GM20431 (cell line): ENCODE results near the gene FGF23.

Source experiments
- in situ Hi-C: fragments of 300-500 bp; cut with MseI, MboI; formaldehyde crosslinking; loops from one replicate; pipeline ENCODE4 v1.15.0; 2020; ENCODE audit warnings: low sequenced_read_pairs; ENCODE audit not compliant: unreplicated experiment

The FGF23 gene

DNA sequence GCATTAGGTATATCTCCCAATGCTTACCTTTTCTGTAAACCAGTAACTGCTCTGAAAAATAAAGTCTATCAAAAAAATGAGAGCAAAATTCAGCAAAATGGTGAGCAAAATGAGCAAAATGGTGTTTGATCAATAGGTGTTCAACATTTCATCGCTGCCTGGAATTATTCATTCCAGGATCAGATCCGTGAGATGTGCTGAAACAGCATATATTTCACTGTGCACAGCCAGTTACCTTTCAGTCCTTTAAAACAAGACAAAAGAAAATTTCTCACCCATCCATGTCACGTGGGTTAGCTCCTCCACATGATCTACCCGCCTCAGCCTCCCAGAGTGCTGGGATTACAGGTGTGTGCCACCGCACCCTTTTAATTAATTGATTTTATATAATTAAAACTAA, 8.1 kb upstream of the FGF23 start:
- in situ Hi-C loops, result no loop called here

DNA sequence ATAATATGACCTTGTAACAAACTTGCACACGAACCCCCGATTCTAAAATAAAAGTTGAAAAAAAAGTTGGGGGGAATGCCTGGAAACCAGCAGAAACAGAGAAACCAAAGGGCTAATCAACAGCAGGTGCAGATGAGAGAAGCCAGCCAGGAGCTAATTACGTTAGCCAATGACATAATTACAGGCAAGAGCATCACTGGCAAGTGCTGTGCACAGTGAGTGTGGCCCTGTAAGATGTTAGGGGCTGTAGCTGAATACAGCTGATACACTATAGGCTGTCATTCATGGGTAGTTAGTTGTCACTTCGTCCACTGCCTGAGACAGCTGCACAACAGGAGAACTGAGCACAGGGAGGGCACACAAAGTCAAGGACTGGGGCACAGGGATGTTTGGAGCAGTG, 7.3 kb upstream of the FGF23 start:
- in situ Hi-C loops, result no loop called here

- in situ Hi-C loops, result no loop called here
These were observed 3.9 kb upstream of the FGF23 start for GRCh38 chr12:4383304-4383865.

GRCh38 chr12:4380332-4380731, 820 bp upstream of the FGF23 start:
- in situ Hi-C loops, result no loop called here

- in situ Hi-C loops, result no loop called here
These were observed 740 bp downstream of the FGF23 start for GRCh38 chr12:4378772-4379171.

DNA sequence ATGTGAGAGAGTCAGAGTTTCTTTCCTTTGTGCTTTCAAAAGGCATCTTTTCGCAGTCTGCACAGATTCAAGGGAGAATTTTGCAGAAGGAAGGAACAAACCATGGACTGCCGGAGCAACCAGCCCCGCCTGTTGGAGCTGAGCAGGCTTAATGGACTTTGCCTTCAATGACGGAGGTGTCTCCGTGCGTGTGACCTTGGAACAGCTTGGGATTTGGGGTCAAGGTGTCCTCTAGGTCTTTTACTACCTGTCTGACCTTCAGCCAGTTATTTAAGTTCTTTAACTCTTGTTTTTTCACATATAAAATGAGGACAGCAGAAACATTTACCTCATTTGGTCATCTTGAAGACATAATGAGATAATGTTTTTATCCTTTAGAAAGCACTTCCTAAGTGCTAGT, 4.1 kb downstream of the FGF23 start:
- in situ Hi-C loops, result no loop called here

DNA sequence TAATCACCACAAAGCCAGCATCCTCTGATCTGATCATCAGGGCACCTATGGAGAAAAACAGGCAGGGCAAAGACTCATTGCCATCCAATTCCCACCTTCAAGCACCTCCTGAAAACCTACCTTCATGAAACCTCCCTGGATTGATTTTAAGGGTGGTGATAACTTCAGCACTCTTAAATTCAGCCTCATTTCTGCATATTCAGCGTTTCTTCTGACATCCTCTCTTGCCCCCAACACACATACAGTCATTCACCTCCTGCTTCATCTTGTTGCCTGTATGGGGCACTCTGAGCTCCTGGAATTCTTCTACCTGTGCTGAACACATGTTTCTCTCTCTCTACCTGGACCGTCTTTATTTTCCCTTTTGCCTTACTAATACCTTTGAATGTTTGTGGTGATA, 6.9 kb downstream of the FGF23 start:
- in situ Hi-C loops, result no loop called here

DNA sequence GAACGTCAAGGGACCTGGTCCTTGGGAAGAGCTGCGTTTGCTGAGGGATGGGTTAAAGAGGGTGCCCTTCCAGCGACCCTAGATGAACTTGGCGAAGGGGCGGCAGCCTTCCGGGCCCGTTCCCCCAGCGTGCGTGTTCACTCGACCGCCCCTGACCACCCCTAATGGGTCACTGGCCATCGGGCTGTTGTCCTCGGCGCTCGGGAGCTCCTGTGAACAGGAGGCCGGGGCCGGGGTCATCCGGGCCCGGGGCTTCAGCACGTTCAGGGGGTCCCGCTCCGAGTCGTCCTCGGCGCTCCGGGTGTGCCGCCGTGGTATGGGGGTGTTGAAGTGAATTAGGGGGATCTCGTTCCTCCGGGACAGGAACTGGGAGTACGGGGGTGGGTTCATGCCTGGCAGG, 9.2 kb downstream of the FGF23 start:
- in situ Hi-C loops, result no loop called here

- in situ Hi-C loops, result no loop called here
These were observed 10.0 kb downstream of the FGF23 start for GRCh38 chr12:4369548-4369947.

DNA sequence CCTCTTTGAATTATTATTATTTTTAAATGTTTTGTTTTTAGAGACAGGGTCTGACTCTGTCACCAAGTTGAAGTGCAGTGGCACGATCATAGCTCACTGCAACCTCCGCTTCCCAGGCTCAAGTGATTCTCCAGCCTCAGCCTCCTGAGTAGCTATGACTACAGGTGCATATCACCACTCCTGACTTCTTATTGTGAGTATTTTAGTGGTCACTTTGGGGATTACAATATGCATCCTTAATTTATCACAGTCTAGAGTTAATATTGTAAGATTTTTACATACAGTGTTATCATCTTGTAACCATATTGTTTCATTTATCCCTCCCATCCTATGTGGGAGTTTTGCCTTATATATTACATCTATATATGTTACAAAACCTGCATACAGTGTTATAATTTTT, 13.4 kb downstream of the FGF23 start:
- in situ Hi-C loops, result no loop called here

DNA sequence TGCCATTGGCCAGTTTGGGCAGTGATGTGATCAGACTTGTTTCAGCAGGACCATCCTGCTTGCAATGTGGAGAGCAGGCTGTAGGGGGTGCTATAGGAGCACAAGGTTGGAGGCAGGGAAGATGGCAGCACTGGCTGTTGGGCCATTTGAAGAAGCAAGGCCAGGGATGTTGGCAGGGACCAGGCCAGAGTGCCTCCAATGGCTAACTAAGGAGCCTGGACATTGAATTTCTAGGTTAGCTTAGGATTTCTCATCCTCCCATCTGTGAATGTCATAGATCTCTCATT, 23.5 kb downstream of the FGF23 start:
- in situ Hi-C loops, result no loop called here

- in situ Hi-C loops, result no loop called here
These were observed 24.1 kb downstream of the FGF23 start for GRCh38 chr12:4355156-4356040.

- in situ Hi-C loops, result no loop called here
These were observed 25.7 kb downstream of the FGF23 start for GRCh38 chr12:4353785-4354208.

DNA sequence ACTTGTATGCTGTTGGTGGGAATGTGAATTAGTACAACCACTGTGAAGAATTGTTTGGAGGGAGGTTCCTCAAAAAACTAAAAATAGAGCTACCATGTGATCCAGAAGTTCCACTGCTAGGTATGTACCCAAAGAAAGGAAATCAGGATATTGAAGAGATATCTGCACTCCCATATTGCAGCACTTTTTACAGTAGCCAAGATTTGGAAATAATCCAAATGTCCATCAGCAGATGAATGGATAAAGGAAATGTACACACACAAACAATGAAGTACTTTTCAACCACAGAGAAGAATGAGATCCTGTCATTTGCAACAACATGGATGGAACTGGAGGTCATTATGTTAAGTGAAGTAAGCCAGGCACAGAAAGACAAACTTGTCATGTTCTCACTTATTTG, 32.6 kb downstream of the FGF23 start:
- in situ Hi-C loops, result no loop called here

GRCh38 chr12:4331842-4332241, 47.7 kb downstream of the FGF23 start:
- in situ Hi-C loops, result no loop called here

- in situ Hi-C loops, result no loop called here
These were observed 48.3 kb downstream of the FGF23 start for GRCh38 chr12:4331221-4331620.

DNA sequence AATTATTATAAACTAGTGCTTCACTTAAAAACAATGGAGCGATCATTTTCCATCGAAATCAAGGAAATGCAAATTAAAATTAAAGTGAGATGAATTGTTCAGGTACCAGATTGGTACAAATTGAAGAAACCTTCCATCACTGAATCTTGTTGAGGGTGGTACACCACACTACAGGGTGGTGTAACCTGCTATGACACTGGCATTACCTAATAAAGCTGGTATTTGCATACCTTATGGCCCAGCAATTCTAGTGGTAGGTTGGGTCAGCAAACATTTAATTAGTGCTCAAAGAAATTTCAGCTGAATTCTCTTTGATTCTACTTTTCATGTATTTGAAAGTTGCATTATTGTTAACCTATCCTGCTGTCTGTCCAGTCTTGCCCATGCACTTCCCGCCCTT, 49.3 kb downstream of the FGF23 start:
- in situ Hi-C loops, result no loop called here

GRCh38 chr12:4327293-4327692, 52.2 kb downstream of the FGF23 start:
- in situ Hi-C loops, result no loop called here

DNA sequence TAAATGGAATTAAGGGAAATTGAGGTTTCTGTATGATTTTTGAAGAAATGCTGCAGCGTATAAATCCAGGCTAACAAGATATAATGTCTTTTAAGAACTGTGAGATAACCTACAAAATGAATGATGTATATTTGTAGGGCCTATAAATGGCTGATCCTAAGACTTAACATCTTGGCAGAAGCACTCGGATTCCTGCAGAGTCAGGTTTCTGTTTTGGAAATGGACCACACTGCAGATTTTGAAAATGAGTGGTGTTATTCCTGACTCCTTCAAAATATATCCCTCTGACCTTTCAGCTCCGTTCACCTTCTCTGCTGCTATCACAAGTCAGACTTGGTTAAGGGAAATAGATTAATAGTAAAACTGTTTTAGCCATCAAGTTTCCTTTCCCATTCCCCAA, 53.5 kb downstream of the FGF23 start:
- in situ Hi-C loops, result no loop called here

DNA sequence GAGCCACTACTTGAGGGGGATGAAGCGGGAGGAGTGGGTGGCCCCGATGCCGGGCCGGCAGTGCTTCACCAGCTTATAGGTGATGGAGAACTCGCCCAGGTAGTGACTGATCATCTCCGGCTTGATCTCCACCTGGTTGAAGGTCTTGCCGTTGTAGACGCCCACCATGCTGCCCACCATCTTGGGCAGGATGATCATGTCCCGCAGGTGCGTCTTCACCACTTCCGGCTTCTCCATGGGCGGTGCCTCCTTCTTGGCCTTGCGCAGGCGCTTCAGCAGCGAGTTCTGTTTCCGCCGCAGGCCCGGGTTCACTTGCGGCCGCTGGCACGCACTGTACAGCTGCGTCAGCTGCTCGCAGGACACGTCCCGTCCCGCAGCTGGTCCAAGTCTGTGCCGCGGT, 55.1 kb downstream of the FGF23 start:
- in situ Hi-C loops, result no loop called here

DNA sequence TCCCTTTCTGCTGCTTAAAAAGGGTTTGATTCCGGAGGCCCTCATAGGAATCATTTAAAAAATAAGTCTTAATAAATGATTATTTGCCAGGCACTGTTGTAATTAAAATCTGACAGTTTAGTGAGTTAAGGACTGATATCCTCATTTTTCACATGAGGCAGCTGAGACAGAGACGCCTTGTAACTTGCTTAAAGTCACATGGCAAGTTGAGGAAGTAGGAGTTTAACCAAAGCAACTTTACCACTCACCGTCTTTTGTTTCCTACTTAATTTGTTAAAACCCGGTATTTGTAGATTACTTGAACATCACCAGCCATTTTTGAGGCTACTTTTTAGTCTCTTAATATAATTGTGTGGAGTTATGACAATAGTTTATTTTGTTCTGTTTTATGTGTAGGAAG, 56.1 kb downstream of the FGF23 start:
- in situ Hi-C loops, result no loop called here

DNA sequence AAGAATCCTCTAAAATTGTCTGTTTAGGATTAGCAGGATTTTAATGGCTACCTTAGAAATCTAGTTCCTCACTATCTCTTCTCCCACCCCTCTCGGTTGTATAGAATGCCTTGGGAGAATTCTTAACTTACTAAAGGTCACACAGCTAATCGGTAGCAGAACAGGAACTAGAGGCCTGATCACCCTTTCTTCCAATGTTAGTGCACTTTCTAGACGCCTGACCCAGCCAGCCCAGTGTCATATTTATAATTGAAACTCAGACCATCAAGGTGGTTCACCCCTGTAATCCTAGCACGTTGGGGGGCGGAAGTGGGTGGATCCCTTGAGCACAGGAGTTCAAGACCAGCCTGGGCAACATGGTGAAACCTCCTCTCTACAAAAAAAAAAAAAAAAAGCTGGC, 56.8 kb downstream of the FGF23 start:
- in situ Hi-C loops, result no loop called here
